T-helper 2 cell (primary cell): ENCODE data around the gene KRTAP6-1.

Experiments
- DNase-seq, 5 experiments: peaks; one replicate each; pipeline versions ENCODE4 v3.0.0 to v3.0.0-alpha.2; 2012 to 2022
- total RNA-seq, 2 donors: gene quantifications; one replicate each; lab custom pipeline; 2026; lab: John Stamatoyannopoulos, UW

Gene KRTAP6-1, protein sequence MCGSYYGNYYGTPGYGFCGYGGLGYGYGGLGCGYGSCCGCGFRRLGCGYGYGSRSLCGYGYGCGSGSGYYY
- total RNA-seq: 0 reads per million in 2 donors

DNA sequence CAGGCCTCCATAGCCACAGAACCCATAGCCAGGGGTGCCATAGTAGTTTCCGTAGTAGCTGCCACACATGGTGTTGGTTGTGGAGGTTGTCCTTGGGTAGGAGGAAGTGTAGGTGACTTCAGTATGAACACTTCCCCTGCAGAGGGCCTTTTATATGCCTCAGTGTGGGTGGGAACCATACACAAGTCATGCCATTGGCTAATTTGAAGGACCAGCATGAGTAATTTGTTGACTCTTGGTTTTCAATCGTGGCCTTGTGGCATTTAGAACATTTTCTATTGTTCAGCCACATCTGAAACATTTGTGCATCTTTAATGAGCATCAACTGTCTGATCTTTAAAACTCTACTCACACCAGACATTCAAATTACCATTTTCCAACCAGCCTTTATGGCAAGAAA lies at the start of gene KRTAP6-1:
Gene KRTAP6-1, minus strand, starts transcription at position 95 of the 400 bp plus-strand sequence. Its CDS starts 26 bp downstream, at position 69.
- DNase-seq: peak in 1 of 5 experiments; percentile 63

DNA sequence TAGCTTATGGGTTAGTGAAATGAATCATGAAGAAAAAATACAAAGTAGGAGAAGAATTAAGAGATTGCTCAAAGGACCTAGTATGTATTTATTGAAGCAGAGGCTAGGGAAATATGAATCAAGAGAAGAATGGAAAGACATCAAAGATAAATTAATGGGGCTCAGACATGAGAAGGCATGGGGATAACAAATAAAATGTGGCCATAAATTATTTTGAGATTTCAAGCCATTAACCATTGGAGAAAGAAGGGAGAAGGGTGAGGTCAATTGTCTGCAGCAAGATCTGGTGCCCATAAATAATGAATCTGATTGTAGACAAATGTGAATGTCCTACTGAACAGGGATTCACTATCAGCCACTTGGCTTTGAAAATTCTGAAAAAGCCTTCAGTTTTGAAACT lies 39.2 kb upstream of the KRTAP6-1 start:
- no peak for DNase-seq

- DNase-seq: no peak
These were observed 33.2 kb upstream of the KRTAP6-1 start for GRCh38 chr21:30646904-30647414.

GRCh38 chr21:30642564-30642963 lies 28.8 kb upstream of the KRTAP6-1 start, which contains the start of gene KRTAP20-3:
Gene KRTAP20-3 (plus strand): TSS chr21:30642864.
- DNase-seq: no peak

DNA sequence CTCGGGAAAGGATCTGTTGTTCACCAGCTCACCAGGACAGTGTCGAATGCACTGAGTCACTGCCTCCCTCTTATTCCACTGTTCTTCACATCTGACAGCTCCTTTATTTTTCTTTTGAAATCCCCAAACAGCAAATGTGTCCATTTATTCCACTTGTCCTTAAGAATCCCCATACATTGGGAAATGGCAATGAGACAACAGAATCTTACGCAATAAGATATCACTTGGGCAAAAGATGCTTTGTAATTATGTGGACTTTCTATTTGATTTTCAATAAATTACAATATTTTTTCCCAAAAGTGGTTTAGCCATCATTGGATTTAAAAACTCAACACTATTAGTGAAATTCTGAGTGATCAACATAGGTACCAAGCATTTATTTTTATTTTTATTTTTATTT lies 25.0 kb upstream of the KRTAP6-1 start:
- DNase-seq: no peak

DNA sequence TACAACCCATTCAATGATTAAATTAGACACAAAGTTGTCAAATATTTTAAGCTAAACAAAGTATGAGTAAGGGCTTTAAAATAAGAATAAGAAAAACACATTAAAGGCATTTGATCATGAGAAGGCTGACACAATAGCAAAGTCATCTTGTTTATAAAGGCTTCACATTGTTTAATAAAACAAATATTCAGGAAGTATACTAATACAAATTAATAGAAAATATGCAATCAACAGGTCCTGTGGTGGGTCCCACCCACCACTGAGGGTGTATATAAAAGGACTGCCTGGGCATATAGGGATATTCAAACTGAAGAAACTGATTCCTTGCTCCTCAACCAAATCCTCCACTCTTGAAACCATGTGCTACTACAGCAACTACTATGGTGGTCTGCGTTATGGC lies 21.2 kb upstream of the KRTAP6-1 start, which contains the start of gene KRTAP20-2:
Gene KRTAP20-2, plus strand, starts transcription at position 301 of the 400 bp plus-strand sequence. Its CDS starts 58 bp downstream, at position 359.
- DNase-seq: no peak

DNA sequence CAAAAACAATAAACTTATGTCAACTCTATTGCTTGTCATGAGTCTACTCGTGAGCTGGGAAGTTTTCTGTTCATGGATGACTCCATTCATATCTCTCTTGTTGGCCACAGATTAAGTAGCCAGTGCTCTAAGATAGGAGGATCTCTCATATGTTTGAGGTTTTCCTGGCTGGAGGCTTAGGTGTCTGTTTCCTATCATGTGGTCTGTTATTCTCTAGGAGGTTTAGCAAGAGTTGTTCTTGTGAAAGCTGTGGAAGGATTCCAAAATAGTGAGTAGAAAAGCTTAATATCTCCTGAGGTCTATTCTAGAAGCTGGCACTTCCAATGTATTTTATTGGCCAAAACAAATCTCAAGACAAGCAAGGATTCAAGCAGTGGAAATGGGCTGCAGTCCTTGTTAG lies 15.5 kb upstream of the KRTAP6-1 start:
- no peak for DNase-seq

- no peak for DNase-seq
These were observed 14.4 kb upstream of the KRTAP6-1 start for GRCh38 chr21:30628109-30628508.

DNA sequence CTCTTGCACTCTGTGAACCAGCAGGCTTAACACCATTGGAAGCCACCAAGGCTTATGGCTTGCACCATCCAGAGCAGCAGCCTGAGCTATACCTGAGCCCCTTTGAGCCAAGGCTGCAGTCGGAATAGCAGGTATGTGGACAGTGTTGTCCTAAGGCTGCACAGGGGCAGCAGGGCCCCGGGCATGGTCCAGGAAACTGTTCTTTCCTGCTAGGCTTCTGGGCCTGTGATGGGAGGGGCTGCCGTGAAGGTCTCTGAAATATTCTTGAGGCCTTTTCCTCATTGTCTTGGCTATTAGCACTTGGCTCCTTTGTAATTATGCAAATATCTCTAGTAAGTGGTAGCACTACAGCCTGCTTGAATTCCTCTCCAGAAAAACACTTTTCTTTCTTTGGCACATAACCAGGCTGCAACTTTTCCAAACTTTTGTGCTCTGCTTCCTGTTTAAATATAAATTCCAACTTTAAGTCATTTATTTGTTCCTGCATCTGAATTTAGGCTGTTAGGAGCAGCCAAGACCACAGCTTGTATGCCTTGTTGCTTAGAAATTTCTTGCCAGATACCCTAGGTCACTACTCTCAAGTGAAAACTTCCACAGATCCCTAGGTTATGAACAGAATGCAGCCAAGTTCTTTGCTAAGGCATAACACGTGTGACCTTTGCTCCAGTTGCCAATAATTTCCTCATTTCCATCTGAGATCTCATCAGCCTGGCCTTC lies 11.9 kb upstream of the KRTAP6-1 start:
- no peak for DNase-seq

GRCh38 chr21:30623362-30623761 lies 9.6 kb upstream of the KRTAP6-1 start:
- no peak for DNase-seq

GRCh38 chr21:30620522-30620921 lies 6.8 kb upstream of the KRTAP6-1 start, which contains the start of gene KRTAP20-4:
Gene KRTAP20-4 (plus strand): TSS chr21:30620627.
- no peak for DNase-seq

- DNase-seq: no peak
These were observed 6.3 kb upstream of the KRTAP6-1 start for GRCh38 chr21:30620080-30620479.

- no peak for DNase-seq
These were observed 2.4 kb upstream of the KRTAP6-1 start, which contains the start of gene KRTAP20-1 for GRCh38 chr21:30616125-30616524. Gene KRTAP20-1 (plus strand): TSS chr21:30616425. CDS start chr21:30616455, 30 bp downstream.

GRCh38 chr21:30615199-30615598 lies 1.5 kb upstream of the KRTAP6-1 start:
- no peak for DNase-seq

DNA sequence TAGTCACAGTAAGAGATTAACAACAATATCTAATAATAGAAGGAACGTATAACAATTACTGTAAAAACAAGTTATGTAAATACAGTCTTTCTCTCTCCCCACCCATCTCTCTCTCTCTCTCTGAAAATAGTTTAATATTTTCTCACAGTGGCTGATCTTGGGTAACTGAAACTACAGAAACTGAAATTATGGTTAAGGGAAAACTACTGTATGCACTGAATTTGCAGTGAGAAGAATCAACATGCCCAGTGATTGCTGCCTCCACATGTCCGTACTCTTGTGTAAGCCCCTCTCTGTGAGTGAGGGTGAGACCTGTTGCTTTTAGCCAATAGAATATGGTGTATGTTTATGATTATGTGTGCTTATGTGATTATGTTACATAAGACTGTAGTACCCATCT lies 1.6 kb downstream of the KRTAP6-1 start:
- DNase-seq: no peak

DNA sequence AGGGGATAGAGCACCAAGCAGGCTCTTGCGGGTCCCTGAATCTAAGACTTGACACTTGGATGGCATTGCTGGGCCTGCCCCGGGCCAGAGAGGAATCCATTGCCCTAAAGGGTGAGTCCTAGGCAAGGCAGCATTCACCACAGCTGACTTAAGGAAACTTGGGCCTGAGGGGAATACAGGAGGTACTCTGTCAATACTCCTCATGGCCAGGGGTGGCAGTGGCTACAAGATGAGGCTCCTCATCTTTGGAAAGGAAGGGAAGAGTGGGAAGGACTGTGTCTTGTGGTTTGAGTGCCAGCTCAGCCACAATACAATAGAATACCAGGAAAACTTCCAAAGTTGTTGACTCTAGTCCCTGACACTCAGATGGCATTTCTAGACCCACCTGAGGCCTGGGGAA lies 7.8 kb downstream of the KRTAP6-1 start:
- no peak for DNase-seq

DNA sequence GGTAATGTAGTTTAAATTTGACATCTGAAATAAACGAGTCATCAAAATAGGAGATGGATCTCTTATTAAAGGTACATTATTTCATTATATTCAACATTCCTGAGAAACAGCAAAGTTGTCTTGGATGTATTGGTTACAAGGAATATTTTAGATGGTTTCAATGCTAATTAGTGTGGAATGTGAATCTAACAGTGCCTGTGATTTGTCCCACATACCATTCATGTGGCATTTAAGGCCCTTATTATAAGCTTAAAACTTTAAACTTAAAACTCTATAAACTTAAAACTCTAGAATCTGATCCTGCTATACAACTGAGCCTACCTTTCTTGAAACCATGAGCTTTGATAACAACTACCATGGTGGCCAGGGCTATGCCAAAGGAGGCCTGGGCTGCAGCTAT lies 12.9 kb downstream of the KRTAP6-1 start, which contains the start of gene KRTAP22-1:
Gene KRTAP22-1, plus strand, starts transcription at position 301 of the 400 bp plus-strand sequence.
- no peak for DNase-seq

- peak in 1 of 5 experiments; percentile 6 for DNase-seq
These were observed 14.9 kb downstream of the KRTAP6-1 start, which contains the start of gene KRTAP6-2 for GRCh38 chr21:30598802-30599201. Gene KRTAP6-2 (minus strand): TSS chr21:30598902. CDS start chr21:30598874, 28 bp downstream.

GRCh38 chr21:30592140-30592539 lies 21.6 kb downstream of the KRTAP6-1 start, which contains the start of gene KRTAP6-3:
Gene KRTAP6-3 (plus strand): TSS chr21:30592440. CDS start chr21:30592446, 6 bp downstream.
- no peak for DNase-seq

DNA sequence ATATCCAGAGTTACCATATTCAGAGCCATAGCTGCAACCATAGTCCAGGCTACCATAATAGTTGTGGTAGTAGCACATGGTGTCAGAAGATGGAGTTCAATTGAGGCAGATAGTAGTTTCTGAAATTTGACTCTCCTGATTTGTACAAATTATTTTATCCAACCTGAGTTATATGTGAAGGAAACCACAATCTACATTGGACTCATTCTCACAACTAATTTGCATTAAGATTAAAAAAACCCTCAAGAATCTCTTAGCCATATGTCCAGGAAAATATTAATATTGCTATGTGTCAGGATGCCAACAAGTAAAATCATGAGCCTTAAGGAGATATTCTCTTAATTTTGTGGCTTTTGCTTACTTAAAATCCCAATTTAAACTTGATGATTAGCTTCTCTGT lies 23.4 kb downstream of the KRTAP6-1 start, which contains the start of gene KRTAP22-2:
Gene KRTAP22-2, minus strand, starts transcription at position 101 of the 400 bp plus-strand sequence.
- no peak for DNase-seq

- DNase-seq: no peak
These were observed 30.9 kb downstream of the KRTAP6-1 start for GRCh38 chr21:30582870-30583269.

DNA sequence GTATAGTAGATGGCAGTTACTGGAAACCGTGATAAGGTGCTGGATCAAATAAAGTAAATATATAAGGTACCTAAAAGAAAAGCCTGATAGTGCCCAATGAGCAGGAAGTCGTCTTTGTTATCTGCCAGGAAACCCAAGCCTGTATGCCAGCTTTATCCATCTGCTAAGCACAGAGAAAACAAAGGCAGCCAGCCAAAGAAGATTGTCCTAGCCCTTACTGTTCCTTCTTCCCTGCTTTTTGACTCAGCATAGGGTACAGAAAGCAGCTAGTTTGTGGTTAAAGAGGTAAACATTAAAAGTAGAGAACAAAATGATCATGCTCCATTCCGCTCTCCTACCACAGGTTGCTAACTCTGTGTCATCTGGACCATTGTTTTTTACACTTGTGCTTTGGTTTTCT lies 33.6 kb downstream of the KRTAP6-1 start:
- DNase-seq: no peak

GRCh38 chr21:30579346-30579745 lies 34.4 kb downstream of the KRTAP6-1 start:
- DNase-seq: no peak
